Neutrophil (primary cell): ENCODE results near the gene PKN1.
A peak's percentile ranks its signal among the peaks of the same experiment; 100 is the strongest.

Experiments used
- H3K27ac ChIP-seq: fragments of 200-600 bp; sonication (generic); 2 replicates; pipeline ENCODE4 v1.5.1; 2016; ENCODE audit warnings: mild to moderate bottlenecking, moderate library complexity
- H3K27me3 ChIP-seq: fragments of 200-600 bp; sonication (generic); 2 replicates; pipeline ENCODE4 v1.6.0; 2016; ENCODE audit warnings: mild to moderate bottlenecking
- H3K36me3 ChIP-seq: fragments of 200-600 bp; sonication (generic); 2 replicates; pipeline ENCODE4 v1.5.1; 2017
- H3K4me1 ChIP-seq, 2 experiments: fragments of 200-600 bp in 1 of 2; sonication (generic) in 1 of 2; 1 replicate in 1 of 2; 2 replicates in 1 of 2; pipeline versions ENCODE4 v1.5.1 to v1.6.1; 2013 to 2016; ENCODE audit warnings: low read depth in 1 of 2, low read length in 1 of 2, mild to moderate bottlenecking in 1 of 2, moderate library complexity in 1 of 2; ENCODE audit not compliant: control insufficient read depth in 1 of 2, insufficient read depth in 1 of 2
- H3K4me3 ChIP-seq, 2 experiments: fragments of 200-600 bp in 1 of 2; sonication (generic) in 1 of 2; 1 replicate in 1 of 2; 2 replicates in 1 of 2; pipeline ENCODE4 v1.5.1; 2013 to 2016; ENCODE audit warnings: low read depth in 1 of 2, low read length in 1 of 2, mild to moderate bottlenecking in 1 of 2, moderate library complexity in 1 of 2
- H3K9me3 ChIP-seq: fragments of 200-600 bp; sonication (generic); 2 replicates; pipeline ENCODE4 v1.5.1; 2016
- CTCF ChIP-seq: fragments of 200-600 bp; sonication (generic); IDR thresholded peaks from 2 replicates; pipeline ENCODE4 v1.5.1; 2016; ENCODE audit warnings: antibody characterized with exemption

The PKN1 gene

GRCh38 chr19:14411938-14412245 lies 21.2 kb upstream of the PKN1 start:
- Histone ChIP-seq H3K4me3 (no peak overlapping the region), H3K9me3 (peaks cover 4% of the 10 kb centered on the region), H3K4me1 (peaks cover 5 to 9% of the 10 kb centered on the region in 2 experiments), H3K27me3 (no peaks in the 10 kb centered on the region), H3K36me3 (peaks cover 67% of the 10 kb centered on the region), H3K27ac (peak overlapping the region; percentile 35)
- TF ChIP-seq CTCF: no peak

GRCh38 chr19:14412324-14412995 lies 20.6 kb upstream of the PKN1 start:
- H3K4me3 ChIP-seq: no peak overlapping the region
- no peak for TF ChIP-seq CTCF
- no peaks in the 10 kb centered on the region for H3K9me3 ChIP-seq
- H3K4me1 ChIP-seq: peaks cover 10 to 13% of the 10 kb centered on the region in 2 experiments
- no peaks in the 10 kb centered on the region for H3K27me3 ChIP-seq
- peaks cover 61% of the 10 kb centered on the region for H3K36me3 ChIP-seq
- no peak overlapping the region for H3K27ac ChIP-seq

- peaks cover 16 to 20% of the 10 kb centered on the region in 2 experiments for H3K4me1 ChIP-seq
- peak overlapping the region; percentile 1 for H3K27ac ChIP-seq
- peaks cover 54% of the 10 kb centered on the region for H3K36me3 ChIP-seq
- no peak for TF ChIP-seq CTCF
- H3K4me3 ChIP-seq: no peak overlapping the region
- H3K9me3 ChIP-seq: no peaks in the 10 kb centered on the region
- H3K27me3 ChIP-seq: no peaks in the 10 kb centered on the region
Observed at GRCh38 chr19:14412996-14413692, 20.0 kb upstream of the PKN1 start.

- Histone ChIP-seq H3K4me3 (no peak overlapping the region), H3K27me3 (no peaks in the 10 kb centered on the region), H3K4me1 (peaks cover 22 to 26% of the 10 kb centered on the region in 2 experiments), H3K9me3 (no peaks in the 10 kb centered on the region), H3K27ac (peak overlapping the region; percentile 1), H3K36me3 (peaks cover 48% of the 10 kb centered on the region)
- no peak for TF ChIP-seq CTCF
Observed at GRCh38 chr19:14413693-14414181, 19.4 kb upstream of the PKN1 start.

- Histone ChIP-seq H3K36me3 (peaks cover 35% of the 10 kb centered on the region), H3K4me1 (peaks cover 35 to 36% of the 10 kb centered on the region in 2 experiments), H3K27me3 (no peaks in the 10 kb centered on the region), H3K27ac (no peak overlapping the region), H3K9me3 (no peaks in the 10 kb centered on the region), H3K4me3 (no peak overlapping the region)
- TF ChIP-seq CTCF: no peak
Observed at GRCh38 chr19:14414926-14415690, 18.0 kb upstream of the PKN1 start.
